Activated naive CD4-positive, alpha-beta T cell treated with anti-CD3 and anti-CD28 coated beads for 36 hours (primary cell): ENCODE measurements around the gene CELSR1. TPM values are rescaled to one million over a fixed set of nuclear protein-coding genes. Genes with fewer than 3 reads are reported as not detected.

ENCODE experiments used
- CTCF ChIA-PET: fragments of 350-600 bp; sonication (Branson Sonifier 250); formaldehyde crosslinking; loops from one replicate; lab custom pipeline; 2021; ENCODE audit warnings: antibody characterized with exemption; lab: Charles Lee
- DNase-seq: peaks from one replicate; pipeline ENCODE4 v3.0.0-alpha.2; 2020
- H3K27ac Mint-ChIP-seq: one replicate; pipeline ENCODE4 v1.8.0; 2021; ENCODE audit warnings: mild to moderate bottlenecking, mixed read lengths
- H3K27me3 Mint-ChIP-seq: one replicate; pipeline ENCODE4 v1.8.0; 2021; ENCODE audit warnings: low read depth, mixed read lengths
- H3K36me3 Mint-ChIP-seq: one replicate; pipeline ENCODE4 v1.8.0; 2021; ENCODE audit warnings: low read depth, mixed read lengths
- H3K4me1 Mint-ChIP-seq: one replicate; pipeline ENCODE4 v1.8.0; 2021; ENCODE audit warnings: low read depth, mixed read lengths
- H3K4me3 Mint-ChIP-seq: one replicate; pipeline ENCODE4 v1.8.0; 2021; ENCODE audit warnings: mild to moderate bottlenecking, moderate library complexity, mixed read lengths
- H3K9me3 Mint-ChIP-seq: one replicate; pipeline ENCODE4 v1.8.0; 2021; ENCODE audit warnings: mixed read lengths
- intact Hi-C: fragments of 100-400 bp; cut with micrococcal nuclease; formaldehyde crosslinking; loops from one replicate; pipeline ENCODE4 v1.15.1; 2023
- total RNA-seq, 2 experiments: library from RNA; stranded (reverse); gene quantifications; one replicate each; pipeline ENCODE4 v1.2.3, GENCODE V29; 2021

CELSR1 gene
- total RNA-seq, 2 experiments from 2014 or later, result 0.17 to 0.25 TPM

- H3K9me3 Mint-ChIP-seq, result peaks cover 7% of the 10 kb centered on the region
- CTCF ChIA-PET, result no interaction called here
- H3K4me1 Mint-ChIP-seq, result no peaks in the 10 kb centered on the region
- no peak overlapping the region for H3K27ac Mint-ChIP-seq
- peaks cover 15% of the 10 kb centered on the region for H3K36me3 Mint-ChIP-seq
- no peak overlapping the region for H3K4me3 Mint-ChIP-seq
- DNase-seq, result no peak
- intact Hi-C loops, result no loop called here
- H3K27me3 Mint-ChIP-seq, result no peaks in the 10 kb centered on the region
These were observed 177.3 kb downstream of the CELSR1 start for GRCh38 chr22:46360097-46360496.

GRCh38 chr22:46359362-46359761 lies 178.1 kb downstream of the CELSR1 start:
- Mint-ChIP-seq H3K27me3 (no peaks in the 10 kb centered on the region), H3K27ac (no peak overlapping the region), H3K9me3 (peaks cover 7% of the 10 kb centered on the region), H3K4me1 (no peaks in the 10 kb centered on the region), H3K4me3 (no peak overlapping the region), H3K36me3 (peaks cover 17% of the 10 kb centered on the region)
- DNase-seq, result no peak
- intact Hi-C loops, result no loop called here
- CTCF ChIA-PET, result interaction anchor here (0.8 kb wide), 1 partner anchor 8 kb away, joined by 4 read pairs; no protein-coding TSS in a partner anchor

GRCh38 chr22:46358766-46359165 lies 178.7 kb downstream of the CELSR1 start:
- CTCF ChIA-PET, result interaction anchor here (0.6 to 0.8 kb wide), 2 partner anchors 9 to 392 kb away, joined by 3 to 4 read pairs; no protein-coding TSS in a partner anchor
- Mint-ChIP-seq H3K27ac (no peak overlapping the region), H3K4me1 (no peaks in the 10 kb centered on the region), H3K9me3 (peaks cover 7% of the 10 kb centered on the region), H3K4me3 (no peak overlapping the region), H3K36me3 (peaks cover 17% of the 10 kb centered on the region), H3K27me3 (no peaks in the 10 kb centered on the region)
- no peak for DNase-seq
- intact Hi-C loops, result no loop called here

GRCh38 chr22:46357711-46358520 lies 179.5 kb downstream of the CELSR1 start:
- peaks cover 7% of the 10 kb centered on the region for H3K9me3 Mint-ChIP-seq
- no peak overlapping the region for H3K27ac Mint-ChIP-seq
- CTCF ChIA-PET, result interaction anchor here (0.6 kb wide), 1 partner anchor 391 kb away, joined by 3 read pairs; no protein-coding TSS in a partner anchor
- H3K36me3 Mint-ChIP-seq, result peaks cover 17% of the 10 kb centered on the region
- no peaks in the 10 kb centered on the region for H3K4me1 Mint-ChIP-seq
- no peak overlapping the region for H3K4me3 Mint-ChIP-seq
- H3K27me3 Mint-ChIP-seq, result no peaks in the 10 kb centered on the region
- intact Hi-C loops, result no loop called here
- DNase-seq, result no peak

DNA sequence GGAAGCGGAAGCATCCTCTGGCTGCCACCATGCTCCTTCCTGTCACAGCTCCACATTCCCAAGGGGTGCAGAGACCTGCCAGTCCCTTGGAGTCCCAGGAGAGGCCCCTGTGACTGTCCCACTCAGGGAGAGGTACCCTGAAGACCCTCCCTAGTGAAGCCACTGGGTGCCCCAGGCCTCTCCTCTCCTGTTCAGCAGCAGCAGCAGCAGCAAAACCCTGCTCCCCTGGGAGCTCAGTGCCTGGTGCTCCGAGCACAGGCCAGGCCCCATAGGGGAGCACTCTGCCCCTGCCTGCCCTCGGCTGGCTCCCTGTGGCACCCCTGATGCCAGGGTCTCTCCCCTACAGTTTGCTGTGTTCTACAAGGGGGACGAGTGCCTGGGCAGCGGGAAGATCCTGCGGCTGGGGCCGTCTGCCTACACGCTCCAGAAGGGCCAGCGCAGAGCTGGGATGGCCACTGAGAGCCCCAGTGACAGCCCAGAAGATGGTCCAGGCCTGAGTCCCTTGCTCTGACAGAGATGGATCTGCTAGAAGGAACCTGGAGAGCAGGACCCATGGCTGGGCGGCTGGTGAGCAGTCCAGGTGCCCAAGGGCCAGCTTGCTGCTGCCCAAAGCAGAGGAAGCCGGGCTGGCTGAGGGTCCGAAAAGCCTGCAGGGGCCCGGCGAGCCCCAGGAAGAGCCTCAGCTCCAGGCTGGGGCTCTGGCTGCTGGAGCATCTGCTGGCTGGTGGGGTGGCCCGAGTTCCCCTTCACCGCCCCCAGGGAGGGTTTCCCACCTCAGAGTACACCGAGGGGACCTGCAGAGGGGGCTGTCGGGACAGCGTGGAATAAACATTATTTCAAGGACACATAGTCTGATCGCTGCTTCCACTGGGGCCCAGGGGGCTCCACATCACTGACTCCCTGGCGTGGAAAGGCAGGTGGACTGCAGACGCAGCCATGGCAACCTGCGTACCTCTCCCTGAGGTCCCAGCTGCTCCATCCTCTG lies 180.6 kb downstream of the CELSR1 start:
- no peaks in the 10 kb centered on the region for H3K27me3 Mint-ChIP-seq
- H3K4me3 Mint-ChIP-seq, result no peak overlapping the region
- CTCF ChIA-PET, result interaction anchor here (0.7 to 1.3 kb wide), 2 partner anchors 20 to 185 kb away, joined by 3 read pairs; no protein-coding TSS in a partner anchor
- H3K36me3 Mint-ChIP-seq, result peaks cover 22% of the 10 kb centered on the region
- H3K27ac Mint-ChIP-seq, result no peak overlapping the region
- intact Hi-C loops, result no loop called here
- H3K9me3 Mint-ChIP-seq, result peaks cover 7% of the 10 kb centered on the region
- no peak for DNase-seq
- no peaks in the 10 kb centered on the region for H3K4me1 Mint-ChIP-seq

- Mint-ChIP-seq H3K9me3 (peaks cover 4% of the 10 kb centered on the region), H3K4me1 (no peaks in the 10 kb centered on the region), H3K36me3 (peaks cover 26% of the 10 kb centered on the region), H3K27ac (no peak overlapping the region), H3K27me3 (no peaks in the 10 kb centered on the region), H3K4me3 (no peak overlapping the region)
- no peak for DNase-seq
- intact Hi-C loops, result loop anchor here (1.0 kb wide), 1 partner anchor 186 kb away; no protein-coding TSS in a partner anchor
- CTCF ChIA-PET, result interaction anchor here (0.7 to 1.3 kb wide), 2 partner anchors 20 to 186 kb away, joined by 3 read pairs; no protein-coding TSS in a partner anchor
These were observed 181.4 kb downstream of the CELSR1 start for GRCh38 chr22:46355996-46356471.

GRCh38 chr22:46355369-46355995 lies 181.9 kb downstream of the CELSR1 start:
- Mint-ChIP-seq H3K27me3 (no peaks in the 10 kb centered on the region), H3K9me3 (peaks cover 2% of the 10 kb centered on the region), H3K4me3 (no peak overlapping the region), H3K4me1 (no peaks in the 10 kb centered on the region), H3K36me3 (peaks cover 29% of the 10 kb centered on the region), H3K27ac (peak overlapping the region; percentile 65)
- peak; percentile 78 for DNase-seq
- intact Hi-C loops, result loop anchor here (1.0 kb wide), 1 partner anchor 187 kb away; no protein-coding TSS in a partner anchor
- CTCF ChIA-PET, result no interaction called here

DNA sequence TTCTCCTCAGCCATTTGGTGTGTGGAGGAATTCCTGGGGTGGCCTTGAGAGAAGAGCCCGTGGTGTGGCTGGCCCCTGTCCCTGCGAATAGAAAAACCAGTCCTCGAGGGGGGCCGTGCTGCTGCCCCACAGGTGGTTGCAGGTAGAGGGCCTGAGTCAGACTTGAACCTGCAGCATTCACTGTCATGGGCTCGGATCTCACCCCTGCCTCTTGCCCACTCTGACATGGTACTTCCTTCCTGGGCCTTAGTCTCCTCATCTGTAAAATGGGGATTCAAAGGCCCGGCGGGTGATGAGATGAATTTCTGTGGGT lies 182.5 kb downstream of the CELSR1 start:
- H3K4me1 Mint-ChIP-seq, result no peaks in the 10 kb centered on the region
- H3K4me3 Mint-ChIP-seq, result no peak overlapping the region
- H3K27ac Mint-ChIP-seq, result no peak overlapping the region
- intact Hi-C loops, result loop anchor here (1.0 kb wide), 1 partner anchor 187 kb away; no protein-coding TSS in a partner anchor
- DNase-seq, result no peak
- H3K9me3 Mint-ChIP-seq, result no peaks in the 10 kb centered on the region
- peaks cover 29% of the 10 kb centered on the region for H3K36me3 Mint-ChIP-seq
- no peaks in the 10 kb centered on the region for H3K27me3 Mint-ChIP-seq
- CTCF ChIA-PET, result no interaction called here

- Mint-ChIP-seq H3K27me3 (no peaks in the 10 kb centered on the region), H3K4me1 (no peaks in the 10 kb centered on the region), H3K4me3 (no peak overlapping the region), H3K27ac (no peak overlapping the region), H3K9me3 (no peaks in the 10 kb centered on the region), H3K36me3 (peaks cover 30% of the 10 kb centered on the region)
- intact Hi-C loops, result no loop called here
- CTCF ChIA-PET, result no interaction called here
- DNase-seq, result no peak
These were observed 183.0 kb downstream of the CELSR1 start for GRCh38 chr22:46354176-46354992.

GRCh38 chr22:46353483-46354105 lies 183.8 kb downstream of the CELSR1 start:
- H3K9me3 Mint-ChIP-seq, result no peaks in the 10 kb centered on the region
- CTCF ChIA-PET, result no interaction called here
- H3K4me1 Mint-ChIP-seq, result no peaks in the 10 kb centered on the region
- no peak overlapping the region for H3K27ac Mint-ChIP-seq
- DNase-seq, result no peak
- H3K27me3 Mint-ChIP-seq, result no peaks in the 10 kb centered on the region
- peaks cover 30% of the 10 kb centered on the region for H3K36me3 Mint-ChIP-seq
- intact Hi-C loops, result no loop called here
- H3K4me3 Mint-ChIP-seq, result no peak overlapping the region
